Tibial nerve (tissue), 4 donors: ENCODE results near the gene TTC23L. TPM values are rescaled to one million over a fixed set of nuclear protein-coding genes. Genes with fewer than 3 reads are reported as not detected.

Experiments used
- DNase-seq, 2 donors: peaks; one replicate each; pipeline ENCODE4 v3.0.0-alpha.2; 2019; ENCODE audit warnings: low spot score in 2 of 2
- H3K27ac ChIP-seq, 4 donors: fragments of 200-600 bp; sonication (generic) in 3 of 4; one replicate each; pipeline ENCODE4 v1.5.1; 2017 to 2019; ENCODE audit warnings: mild to moderate bottlenecking in 1 of 4
- H3K27me3 ChIP-seq, 2 donors: fragments of 200-600 bp; sonication (generic) in 1 of 2; one replicate each; pipeline versions ENCODE4 v1.5.1 to v1.6.0; 2017 to 2019
- H3K36me3 ChIP-seq, 3 donors: fragments of 200-600 bp; sonication (generic); one replicate each; pipeline ENCODE4 v1.5.1; 2018 to 2019
- H3K4me1 ChIP-seq, 4 donors: fragments of 200-600 bp; sonication (generic) in 3 of 4; one replicate each; pipeline ENCODE4 v1.5.1; 2017 to 2019
- H3K4me3 ChIP-seq, 4 donors: fragments of 200-600 bp; sonication (generic) in 3 of 4; one replicate each; pipeline ENCODE4 v1.5.1; 2017 to 2019; ENCODE audit warnings: mild to moderate bottlenecking in 1 of 4, moderate library complexity in 1 of 4
- H3K9me3 ChIP-seq, 4 donors: fragments of 200-600 bp; sonication (generic) in 3 of 4; one replicate each; pipeline ENCODE4 v1.5.1; 2017 to 2019
- EP300 ChIP-seq, 2 donors: sonication (generic); formaldehyde crosslinking; IDR thresholded peaks; one replicate each; pipeline ENCODE4 v1.6.1; 2017; ENCODE audit warnings: antibody characterized with exemption in 2 of 2, mild to moderate bottlenecking in 1 of 2
- POLR2A ChIP-seq, 2 donors: fragments of 450-650 bp; IDR thresholded peaks; one replicate each; pipeline ENCODE4 v1.6.1; 2017; ENCODE audit warnings: antibody characterized with exemption in 2 of 2, mild to moderate bottlenecking in 2 of 2, moderate library complexity in 2 of 2
- WGBS, 2 donors: methylation state at CpG; one replicate each; pipeline ENCODE4 v1.1.5; 2018; 5-methylcytosine and 5-hydroxymethylcytosine counted together
- total RNA-seq, 4 donors: library from RNA; depleted of rRNA; stranded (reverse); fragments of >200 nt; gene quantifications; one replicate each; pipeline ENCODE4 v1.1.0, GENCODE V29; 2016
- TF ChIP-seq, protein P1 (sequence below), 5 experiments: fragments of 200-600 bp in 3 of 5; fragments of 450-650 bp in 2 of 5; sonication (generic) in 3 of 5; IDR thresholded peaks; one replicate each; pipeline ENCODE4 v1.5.1; 2016 to 2019; ENCODE audit warnings: antibody characterized with exemption in 5 of 5, mild to moderate bottlenecking in 3 of 5, moderate library complexity in 2 of 5

TTC23L gene
- total RNA-seq, 4 donors from 2014 or later: 0.39 to 5.4 (median 2.7) TPM

DNA sequence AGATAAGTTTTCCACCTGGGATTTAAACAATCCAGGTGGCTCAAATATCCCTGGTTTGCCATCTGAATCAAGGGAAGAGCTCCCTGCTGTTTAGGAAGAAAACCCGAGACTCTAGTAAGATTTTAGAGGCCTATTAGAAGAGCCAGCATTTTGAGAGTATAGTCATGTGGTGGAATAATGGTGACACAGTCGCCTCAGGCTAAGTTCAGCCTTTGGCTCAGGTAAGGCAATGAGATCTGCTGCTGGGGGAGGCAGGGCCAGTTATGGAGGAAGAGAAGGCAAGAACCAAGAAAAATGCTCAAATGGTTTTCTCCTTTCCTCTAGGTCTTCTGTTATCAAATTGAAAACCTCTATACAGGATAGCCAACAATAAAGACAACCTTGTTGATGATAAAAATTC, 60.1 kb downstream of the TTC23L start:
- H3K27me3 ChIP-seq: no peaks in the 10 kb centered on the region
- no peak overlapping the region for H3K4me3 ChIP-seq
- H3K9me3 ChIP-seq: no peaks in the 10 kb centered on the region
- H3K4me1 ChIP-seq: peaks cover 0 to 5% (median 0%) of the 10 kb centered on the region in 4 donors
- peaks cover 0 to 4% (median 0%) of the 10 kb centered on the region in 3 donors for H3K36me3 ChIP-seq
- DNase-seq: no peak
- no peak overlapping the region for H3K27ac ChIP-seq
- TF ChIP-seq POLR2A (IDR thresholded peaks at IDR 0.05): no peak
- no peak for TF ChIP-seq EP300 (IDR thresholded peaks at IDR 0.05)
- TF ChIP-seq, protein P1, sequence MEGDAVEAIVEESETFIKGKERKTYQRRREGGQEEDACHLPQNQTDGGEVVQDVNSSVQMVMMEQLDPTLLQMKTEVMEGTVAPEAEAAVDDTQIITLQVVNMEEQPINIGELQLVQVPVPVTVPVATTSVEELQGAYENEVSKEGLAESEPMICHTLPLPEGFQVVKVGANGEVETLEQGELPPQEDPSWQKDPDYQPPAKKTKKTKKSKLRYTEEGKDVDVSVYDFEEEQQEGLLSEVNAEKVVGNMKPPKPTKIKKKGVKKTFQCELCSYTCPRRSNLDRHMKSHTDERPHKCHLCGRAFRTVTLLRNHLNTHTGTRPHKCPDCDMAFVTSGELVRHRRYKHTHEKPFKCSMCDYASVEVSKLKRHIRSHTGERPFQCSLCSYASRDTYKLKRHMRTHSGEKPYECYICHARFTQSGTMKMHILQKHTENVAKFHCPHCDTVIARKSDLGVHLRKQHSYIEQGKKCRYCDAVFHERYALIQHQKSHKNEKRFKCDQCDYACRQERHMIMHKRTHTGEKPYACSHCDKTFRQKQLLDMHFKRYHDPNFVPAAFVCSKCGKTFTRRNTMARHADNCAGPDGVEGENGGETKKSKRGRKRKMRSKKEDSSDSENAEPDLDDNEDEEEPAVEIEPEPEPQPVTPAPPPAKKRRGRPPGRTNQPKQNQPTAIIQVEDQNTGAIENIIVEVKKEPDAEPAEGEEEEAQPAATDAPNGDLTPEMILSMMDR (IDR thresholded peaks at IDR 0.05): no peak
- WGBS, 2 donors: 93 to 95% methylated on average over 2 of the region's 2 CpGs

DNA sequence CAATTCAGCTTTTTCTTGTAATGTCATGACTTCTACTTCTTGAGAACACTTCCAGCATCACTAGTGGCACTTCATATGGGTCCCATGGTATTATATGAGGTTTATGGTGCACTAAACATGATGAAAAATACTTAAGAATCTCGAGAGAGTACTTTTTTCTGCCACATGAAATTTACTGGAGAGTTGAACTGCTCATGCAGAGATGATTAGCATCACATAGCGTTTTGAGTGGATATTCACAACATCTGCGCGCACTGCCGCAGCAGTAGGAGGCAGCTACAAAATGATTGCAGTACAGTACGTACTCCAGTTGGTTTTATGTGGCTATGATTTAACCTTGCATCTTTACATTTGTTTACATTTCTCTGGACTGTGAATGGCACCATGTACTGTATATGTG, 61.7 kb downstream of the TTC23L start:
- TF ChIP-seq EP300 (IDR thresholded peaks at IDR 0.05): no peak
- no peak for TF ChIP-seq POLR2A (IDR thresholded peaks at IDR 0.05)
- TF ChIP-seq, protein P1 (IDR thresholded peaks at IDR 0.05): no peak
- 87 to 88% methylated on average over 6 of the region's 6 CpGs for WGBS, 2 donors
- Histone ChIP-seq H3K4me1 (peaks cover 0 to 5% (median 0%) of the 10 kb centered on the region in 4 donors), H3K27me3 (no peaks in the 10 kb centered on the region), H3K9me3 (no peaks in the 10 kb centered on the region), H3K36me3 (peaks cover 0 to 11% (median 0%) of the 10 kb centered on the region in 3 donors), H3K27ac (no peak overlapping the region), H3K4me3 (no peak overlapping the region)
- DNase-seq: no peak

DNA sequence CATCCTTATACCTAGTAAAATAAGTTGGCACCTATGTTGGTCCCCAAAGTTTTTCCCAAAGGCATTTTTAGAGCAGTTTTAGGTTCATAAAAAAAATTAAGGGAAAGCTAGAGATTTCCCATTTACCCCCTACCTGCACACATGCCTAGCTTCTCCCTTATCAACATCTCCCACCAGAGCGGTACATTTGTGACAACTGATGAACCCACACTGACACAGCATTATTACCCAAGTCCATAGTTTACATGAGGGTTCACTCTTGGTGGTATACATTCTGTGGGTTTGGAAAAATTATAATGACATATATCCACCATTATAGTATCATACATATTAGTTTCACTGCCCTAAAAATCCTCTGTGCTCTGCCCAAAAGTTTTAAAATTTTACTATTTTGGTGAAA, 64.3 kb downstream of the TTC23L start:
- Histone ChIP-seq H3K36me3 (peaks cover 0 to 35% (median 0%) of the 10 kb centered on the region in 3 donors), H3K4me3 (no peak overlapping the region), H3K4me1 (peaks cover 0 to under 1% (median 0%) of the 10 kb centered on the region in 4 donors), H3K9me3 (no peaks in the 10 kb centered on the region), H3K27me3 (no peaks in the 10 kb centered on the region), H3K27ac (no peak overlapping the region)
- 87 to 90% methylated on average over 1 of the region's 1 CpG for WGBS, 2 donors
- no peak for DNase-seq
- TF ChIP-seq EP300 (IDR thresholded peaks at IDR 0.05): no peak
- TF ChIP-seq, protein P1 (IDR thresholded peaks at IDR 0.05): no peak
- no peak for TF ChIP-seq POLR2A (IDR thresholded peaks at IDR 0.05)

DNA sequence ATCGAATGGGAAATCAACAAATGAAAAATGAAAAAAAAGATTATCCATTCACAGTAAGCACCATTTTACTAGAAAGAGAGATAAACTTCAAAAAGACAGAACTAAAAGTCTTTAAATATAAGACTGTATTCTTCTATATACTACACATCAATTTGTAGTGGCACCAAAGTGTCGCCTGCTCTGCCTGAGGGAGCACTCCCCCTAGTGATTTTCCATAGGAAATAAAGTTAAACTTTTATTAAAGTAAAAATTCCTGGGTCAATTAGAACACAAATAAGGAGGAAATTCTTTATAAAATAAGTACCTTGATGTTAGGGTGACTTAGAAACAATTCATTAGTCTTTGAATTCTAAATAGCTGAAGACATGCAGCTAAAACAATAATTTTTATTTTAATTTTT, 66.6 kb downstream of the TTC23L start:
- DNase-seq: no peak
- Histone ChIP-seq H3K4me3 (no peak overlapping the region), H3K27ac (no peak overlapping the region), H3K4me1 (no peaks in the 10 kb centered on the region), H3K27me3 (no peaks in the 10 kb centered on the region), H3K9me3 (no peaks in the 10 kb centered on the region), H3K36me3 (peaks cover 0 to 57% (median 0%) of the 10 kb centered on the region in 3 donors)
- TF ChIP-seq EP300 (IDR thresholded peaks at IDR 0.05): no peak
- TF ChIP-seq, protein P1 (IDR thresholded peaks at IDR 0.05): peak in 1 of 5 experiments; percentile 29
- 67 to 78% methylated on average over 2 of the region's 2 CpGs for WGBS, 2 donors

DNA sequence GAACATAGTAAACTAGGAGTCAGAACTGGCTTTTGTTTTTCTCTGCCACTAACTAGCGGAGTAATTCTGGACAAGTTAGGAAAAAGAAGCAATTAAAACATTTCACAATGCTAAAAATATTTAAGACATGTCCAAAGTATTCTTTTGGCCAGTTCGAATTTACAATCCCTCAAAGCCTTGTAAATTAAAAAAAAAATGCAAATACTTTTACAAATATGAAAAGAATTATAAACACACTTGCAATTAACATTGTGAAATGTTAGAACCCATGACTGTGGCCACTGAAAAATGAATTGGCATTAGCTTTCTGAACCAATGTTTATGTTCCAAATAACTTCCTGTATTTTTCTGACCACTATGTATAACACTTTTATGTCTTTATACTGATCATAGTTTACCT, 74.1 kb downstream of the TTC23L start:
- no peak for DNase-seq
- Histone ChIP-seq H3K27me3 (no peaks in the 10 kb centered on the region), H3K36me3 (peaks cover 0 to 48% (median 0%) of the 10 kb centered on the region in 3 donors), H3K27ac (peak overlapping the region in 1 of 4 donors; percentile 94), H3K9me3 (no peaks in the 10 kb centered on the region), H3K4me3 (no peak overlapping the region), H3K4me1 (peaks cover 0 to 42% (median 25%) of the 10 kb centered on the region in 4 donors)
- TF ChIP-seq EP300 (IDR thresholded peaks at IDR 0.05): no peak
- no peak for TF ChIP-seq POLR2A (IDR thresholded peaks at IDR 0.05)
- TF ChIP-seq, protein P1 (IDR thresholded peaks at IDR 0.05): no peak
- WGBS, 2 donors: 44 to 51% methylated on average over 2 of the region's 2 CpGs
